ENCODE measurements around the gene ARL8A.

Gene ARL8A

GRCh38 chr1:202107801-202108731 is 36.5 kb downstream of the ARL8A start:
- DNase-seq, result no peak

- DNase-seq, result no peak
Observed at GRCh38 chr1:202107321-202107761, 37.2 kb downstream of the ARL8A start.

DNA sequence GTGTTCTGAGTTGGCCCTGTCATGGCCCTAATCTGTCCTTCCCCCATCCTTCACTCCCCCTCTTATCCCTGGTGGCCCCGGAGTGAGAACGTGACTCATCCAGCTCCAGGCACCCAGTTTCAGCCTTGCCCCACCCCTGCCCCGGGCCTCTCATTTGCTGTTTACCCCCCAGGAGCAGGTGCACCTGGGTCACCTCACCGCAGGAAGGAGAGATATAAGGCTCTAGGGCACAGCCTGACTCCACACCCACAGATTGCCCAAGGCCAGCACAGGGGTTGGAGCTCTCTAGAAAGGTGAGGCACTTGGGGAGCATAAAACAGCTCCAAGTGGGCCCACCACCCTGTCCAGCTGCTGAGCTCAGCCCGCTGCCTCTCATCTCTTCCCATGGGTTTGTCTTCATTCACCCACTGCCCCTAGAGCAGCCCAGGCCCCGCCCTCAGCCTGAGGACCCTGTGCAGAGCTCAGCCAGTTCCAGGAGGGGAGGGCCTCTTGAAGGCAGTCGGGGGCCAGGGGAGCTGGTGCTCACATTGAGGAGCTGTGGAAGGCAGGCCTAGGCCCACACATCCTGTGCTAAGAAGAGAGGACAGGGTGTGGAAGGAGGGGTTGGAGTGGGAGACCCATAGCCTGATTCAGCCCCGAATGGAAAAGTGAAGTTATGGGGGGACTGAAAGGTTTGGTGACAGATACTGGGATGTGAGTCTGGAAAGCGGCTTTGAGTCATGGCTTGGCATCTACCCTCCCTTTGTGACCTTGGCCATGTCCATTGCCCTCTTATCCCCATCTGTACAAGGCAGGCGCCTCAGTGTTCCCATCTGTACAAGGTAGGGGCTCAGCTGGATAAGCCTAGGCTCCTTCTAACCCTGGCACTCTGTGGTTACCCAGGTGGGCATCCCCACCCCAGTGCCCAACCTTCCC is 37.9 kb downstream of the ARL8A start:
- no peak for DNase-seq

- no peak for DNase-seq
Observed at GRCh38 chr1:202105571-202106339, 38.8 kb downstream of the ARL8A start.

- DNase-seq, result no peak
Observed at GRCh38 chr1:202104073-202104472, 40.5 kb downstream of the ARL8A start.

- DNase-seq, result no peak
Observed at GRCh38 chr1:202101184-202101583, 43.4 kb downstream of the ARL8A start.

- DNase-seq, result no peak
Observed at GRCh38 chr1:202093858-202094257, 50.7 kb downstream of the ARL8A start.

DNA sequence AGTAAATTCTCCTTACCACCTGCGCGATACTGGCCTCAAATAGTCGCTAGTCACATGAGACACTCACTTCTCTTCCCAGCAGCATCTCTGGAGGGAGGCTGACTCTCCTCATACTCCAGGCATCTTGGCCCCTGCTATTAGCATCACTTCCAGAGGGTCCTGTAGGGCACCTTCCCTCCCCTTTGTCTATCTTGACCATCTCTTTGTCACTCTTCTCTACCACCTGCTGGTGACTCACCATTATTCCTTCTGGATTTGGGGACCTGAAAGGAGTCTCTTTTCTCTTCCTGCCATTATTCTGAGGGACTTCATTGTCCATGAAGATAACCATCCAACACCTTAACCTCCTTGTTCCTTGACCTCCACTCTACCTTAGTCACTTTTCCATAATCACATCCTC is 53.5 kb downstream of the ARL8A start:
- DNase-seq, result no peak

DNA sequence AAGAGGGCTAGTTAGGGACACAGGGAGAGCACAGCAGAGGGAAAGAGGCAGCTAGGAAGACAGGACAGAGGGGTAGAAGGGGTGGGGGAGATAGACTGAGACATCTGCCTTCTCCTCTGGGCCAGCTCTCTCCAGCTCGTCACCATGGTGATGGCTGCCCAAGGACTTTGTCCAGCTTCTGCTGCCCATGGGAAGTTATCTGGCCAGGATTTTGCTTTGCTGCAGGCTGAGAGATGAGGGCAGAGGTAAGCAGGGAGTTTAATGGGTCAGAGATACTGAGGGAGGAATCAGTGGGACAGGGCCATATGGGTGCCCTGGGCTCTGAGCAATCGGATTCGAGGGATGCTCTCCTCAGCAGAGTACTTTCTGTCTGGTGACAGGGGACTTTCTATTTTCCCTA is 56.3 kb downstream of the ARL8A start:
- no peak for DNase-seq

DNA sequence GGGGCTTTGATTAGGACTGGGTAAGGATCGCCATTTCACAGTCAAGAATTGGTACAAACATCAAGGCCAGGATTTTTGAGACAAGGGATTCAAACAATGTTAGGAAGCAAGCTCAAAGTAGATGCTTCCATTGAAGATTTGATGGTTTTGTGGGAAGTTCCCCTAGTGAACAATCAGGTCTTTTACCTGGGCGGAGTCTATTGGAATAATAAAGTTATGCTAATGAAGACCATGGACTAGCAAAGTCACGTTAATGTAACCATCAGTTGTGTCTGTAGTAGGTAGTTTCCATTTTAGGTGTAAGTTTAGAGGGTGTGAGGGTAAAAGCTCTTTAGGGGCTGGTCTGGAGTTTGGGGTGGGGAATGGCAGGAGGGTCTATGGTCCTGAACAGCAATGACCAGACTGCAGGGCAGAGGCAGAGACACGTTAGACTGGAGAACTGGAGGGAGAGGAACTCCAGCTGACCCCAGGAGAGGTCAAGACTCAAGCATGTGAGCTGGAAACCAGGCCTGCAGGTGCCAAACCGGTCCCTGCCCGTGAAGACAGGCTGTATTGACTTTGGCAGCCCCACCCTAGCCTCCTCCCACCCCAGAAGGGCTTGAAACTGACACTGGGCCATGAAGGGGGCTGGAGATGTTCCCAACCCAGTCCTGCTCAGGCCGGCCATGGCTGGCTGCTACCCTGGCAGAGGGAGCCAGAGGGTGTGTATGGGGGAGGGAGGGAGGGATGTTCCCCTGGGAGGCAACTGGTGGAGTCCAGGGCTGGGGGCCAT is 57.8 kb downstream of the ARL8A start:
- DNase-seq, result no peak

- no peak for DNase-seq
Observed at GRCh38 chr1:202085682-202086373, 58.7 kb downstream of the ARL8A start.

GRCh38 chr1:202084791-202085681 is 59.5 kb downstream of the ARL8A start:
- DNase-seq, result no peak
